HG03460 (cell line): ENCODE data around the gene PSME2.
A peak's percentile ranks its signal among the peaks of the same experiment; 100 is the strongest.

ENCODE experiments used
- ATAC-seq: cut with Tn5 transposase; IDR thresholded peaks from one replicate; pipeline ENCODE4 v1.9.1; 2021; ENCODE audit not compliant: unreplicated experiment

The PSME2 gene

GRCh38 chr14:24146453-24146977, at the start of gene PSME2:
Gene PSME2, minus strand, starts transcription at chr14:24146610. Its CDS starts 29 bp downstream, at chr14:24146581.
- peak; percentile 58 for ATAC-seq

GRCh38 chr14:24195186-24196070, 49.0 kb upstream of the PSME2 start, which contains the start of gene TM9SF1:
Gene TM9SF1, minus strand, starts transcription at chr14:24195441. Its CDS starts 422 bp downstream, at chr14:24195019.
- peak; percentile 87 for ATAC-seq

DNA sequence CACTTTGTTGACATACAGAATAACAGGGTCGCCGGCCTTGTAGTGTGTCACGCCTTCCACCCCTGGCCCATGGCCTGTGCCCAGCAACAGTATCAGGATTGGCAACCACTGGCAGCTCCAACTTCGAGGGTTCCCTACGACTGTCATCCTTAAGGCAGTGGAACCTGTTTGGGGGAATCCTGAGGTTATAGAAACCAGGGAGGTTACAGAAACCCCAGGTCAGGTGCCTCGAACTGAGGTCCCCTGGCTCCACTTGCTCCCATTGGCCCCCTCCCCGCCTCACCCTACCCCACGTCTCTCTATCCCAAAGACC, 48.4 kb upstream of the PSME2 start:
- ATAC-seq, result no peak

GRCh38 chr14:24194186-24194872, 47.9 kb upstream of the PSME2 start:
- no peak for ATAC-seq

DNA sequence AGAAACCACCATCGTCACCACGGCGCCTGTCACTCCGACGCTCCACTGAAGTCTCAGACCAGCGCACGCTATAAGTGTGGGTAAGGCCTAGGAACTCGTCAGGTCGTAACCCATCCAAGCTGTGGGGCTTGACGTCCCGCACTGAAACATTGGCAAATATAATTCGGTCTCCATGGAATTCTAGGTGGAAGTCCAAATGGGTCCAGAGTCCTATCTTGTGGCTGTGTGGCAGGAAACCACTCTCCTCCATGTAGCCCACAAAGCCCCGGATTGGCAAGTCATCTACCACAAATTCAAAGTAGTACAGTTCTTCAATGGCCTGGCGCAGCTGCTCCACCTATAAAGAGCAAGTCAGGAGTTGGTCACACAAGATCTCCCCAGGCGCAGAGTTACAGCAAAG, 46.5 kb upstream of the PSME2 start:
- no peak for ATAC-seq

- no peak for ATAC-seq
These were observed 44.0 kb upstream of the PSME2 start for GRCh38 chr14:24190416-24190815.

GRCh38 chr14:24189460-24189859, 43.0 kb upstream of the PSME2 start:
- ATAC-seq, result no peak

DNA sequence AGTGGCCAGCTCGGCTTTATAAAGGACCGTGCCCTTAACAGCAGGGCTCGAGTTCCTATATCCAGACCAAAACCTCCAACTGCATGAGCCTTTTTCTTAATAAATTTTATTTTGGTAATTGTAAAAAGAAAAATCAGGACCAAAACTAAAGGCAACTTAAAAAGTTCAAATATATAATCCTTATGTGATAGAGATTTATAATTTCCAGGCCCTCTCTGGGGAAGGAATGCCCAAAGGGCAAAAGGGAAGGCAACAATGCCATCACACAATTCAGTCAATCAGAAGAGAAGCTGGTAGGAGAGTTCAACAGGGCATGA, 42.6 kb upstream of the PSME2 start:
- no peak for ATAC-seq

- ATAC-seq, result peak; percentile 92
These were observed 42.0 kb upstream of the PSME2 start, which contains the start of gene IPO4 for GRCh38 chr14:24188251-24189058. Gene IPO4, minus strand, starts transcription at chr14:24188816. Its CDS starts 29 bp downstream, at chr14:24188787.

GRCh38 chr14:24187539-24187915, 41.1 kb upstream of the PSME2 start:
- no peak for ATAC-seq

- ATAC-seq, result no peak
These were observed 40.6 kb upstream of the PSME2 start for GRCh38 chr14:24186831-24187538.

- ATAC-seq, result no peak
These were observed 39.3 kb upstream of the PSME2 start for GRCh38 chr14:24185741-24186140.

GRCh38 chr14:24185026-24185425, 38.6 kb upstream of the PSME2 start:
- ATAC-seq, result no peak

DNA sequence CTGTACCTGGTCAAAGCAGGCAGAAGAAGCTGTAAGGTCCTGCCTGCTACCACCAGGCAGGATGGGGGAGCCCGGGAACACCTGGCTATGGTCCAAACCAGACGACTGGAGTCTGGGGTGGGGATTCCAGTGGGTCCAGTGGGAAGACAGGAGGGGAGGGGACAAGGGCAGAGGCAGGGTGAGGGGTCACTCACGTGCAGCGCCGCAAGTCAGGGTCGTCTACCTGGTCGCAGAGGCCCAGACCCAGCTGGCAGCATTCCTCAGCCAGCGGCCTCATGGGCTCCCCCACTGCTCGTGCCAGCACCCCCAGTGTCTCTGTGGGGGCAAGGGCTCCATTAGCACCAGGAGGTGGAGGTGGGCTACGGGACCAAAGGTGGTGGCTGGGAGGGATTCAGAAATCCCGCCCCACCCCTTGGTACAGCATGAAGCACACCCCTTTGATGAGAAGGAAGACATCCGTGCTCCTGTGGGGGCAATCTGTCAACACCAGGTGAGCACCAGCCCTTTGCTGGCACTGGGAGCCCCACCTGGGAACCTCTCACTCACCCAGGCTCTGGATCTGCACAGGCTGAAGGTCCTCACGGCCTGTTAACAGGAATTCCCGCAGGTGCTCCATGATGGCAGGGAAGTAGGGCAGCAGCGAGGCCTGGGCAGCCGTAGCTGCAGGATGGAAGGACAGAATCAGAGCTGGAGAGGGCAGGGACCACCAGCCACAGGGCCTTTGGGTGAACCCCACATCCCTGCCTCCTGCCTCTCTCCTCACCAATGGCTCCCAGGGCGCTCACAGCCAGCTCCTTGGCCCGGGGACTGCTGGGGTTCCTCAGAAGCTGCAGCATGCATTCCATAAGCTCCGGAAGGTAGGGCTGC, 37.9 kb upstream of the PSME2 start:
- no peak for ATAC-seq

- no peak for ATAC-seq
These were observed 36.6 kb upstream of the PSME2 start for GRCh38 chr14:24183014-24183481.

- no peak for ATAC-seq
These were observed 35.9 kb upstream of the PSME2 start for GRCh38 chr14:24182110-24182882.

GRCh38 chr14:24181371-24182077, 35.1 kb upstream of the PSME2 start:
- no peak for ATAC-seq
